Motor neuron (in vitro differentiated cells): Measurements from ENCODE around the gene S100A1. TPM values are rescaled to one million over a fixed set of nuclear protein-coding genes. Genes with fewer than 3 reads are reported as not detected.
A peak's percentile ranks its signal among the peaks of the same experiment; 100 is the strongest.

Experiments used
- ATAC-seq, 8 experiments: fragments of 200-7000 bp; cut with Tn5 transposase; replicated peaks in 6 of 8; 2 replicates each; pipeline ENCODE4 v1.8.0; 2021; ENCODE audit warnings: mild to moderate bottlenecking in 8 of 8, moderate library complexity in 8 of 8
- H3K27ac ChIP-seq, 2 donors: fragments of 250-450 bp; sonication (Bioruptor Pico); 2 replicates each; pipeline ENCODE4 v1.9.0; 2021; ENCODE audit warnings: antibody characterized with exemption in 2 of 2, mild to moderate bottlenecking in 2 of 2, moderate library complexity in 1 of 2
- H3K4me1 ChIP-seq, 2 donors: fragments of 250-450 bp; sonication (Bioruptor Pico); replicated peaks in 1 of 2; 2 replicates each; pipeline ENCODE4 v1.6.1; 2021; ENCODE audit warnings: antibody characterized with exemption in 2 of 2, mild to moderate bottlenecking in 2 of 2, moderate library complexity in 1 of 2
- H3K4me3 ChIP-seq, 5 donors: fragments of 250-450 bp; sonication (Bioruptor Pico); 2 replicates each; pipeline ENCODE4 v1.9.0; 2021; ENCODE audit warnings: antibody characterized with exemption in 5 of 5, mild to moderate bottlenecking in 5 of 5, moderate library complexity in 4 of 5
- WGBS, 10 experiments: fragments of 450-650 bp; shearing (Covaris generic); methylation state at CpG; one replicate each; pipeline ENCODE4 v1.0.0; 2022; 5-methylcytosine and 5-hydroxymethylcytosine counted together
- in situ Hi-C, 9 experiments: fragments of 400-800 bp; cut with MboI; loops; one replicate each; pipeline ENCODE4 v1.15.0; 2021; ENCODE audit warnings: low sequenced_read_pairs in 9 of 9, low pct_unique_long_range_greater_than_20kb in 2 of 9; ENCODE audit not compliant: unreplicated experiment in 9 of 9
- total RNA-seq, 8 experiments: library from RNA; unstranded; fragments of 300-600 nt; gene quantifications; 2 replicates each; pipeline versions ENCODE4 v1.2.3 to v1.2.4, GENCODE V29; 2022

S100A1 gene
- total RNA-seq, 8 experiments from 2014 or later, result 0.38 to 3.7 (median 1.5) TPM

DNA sequence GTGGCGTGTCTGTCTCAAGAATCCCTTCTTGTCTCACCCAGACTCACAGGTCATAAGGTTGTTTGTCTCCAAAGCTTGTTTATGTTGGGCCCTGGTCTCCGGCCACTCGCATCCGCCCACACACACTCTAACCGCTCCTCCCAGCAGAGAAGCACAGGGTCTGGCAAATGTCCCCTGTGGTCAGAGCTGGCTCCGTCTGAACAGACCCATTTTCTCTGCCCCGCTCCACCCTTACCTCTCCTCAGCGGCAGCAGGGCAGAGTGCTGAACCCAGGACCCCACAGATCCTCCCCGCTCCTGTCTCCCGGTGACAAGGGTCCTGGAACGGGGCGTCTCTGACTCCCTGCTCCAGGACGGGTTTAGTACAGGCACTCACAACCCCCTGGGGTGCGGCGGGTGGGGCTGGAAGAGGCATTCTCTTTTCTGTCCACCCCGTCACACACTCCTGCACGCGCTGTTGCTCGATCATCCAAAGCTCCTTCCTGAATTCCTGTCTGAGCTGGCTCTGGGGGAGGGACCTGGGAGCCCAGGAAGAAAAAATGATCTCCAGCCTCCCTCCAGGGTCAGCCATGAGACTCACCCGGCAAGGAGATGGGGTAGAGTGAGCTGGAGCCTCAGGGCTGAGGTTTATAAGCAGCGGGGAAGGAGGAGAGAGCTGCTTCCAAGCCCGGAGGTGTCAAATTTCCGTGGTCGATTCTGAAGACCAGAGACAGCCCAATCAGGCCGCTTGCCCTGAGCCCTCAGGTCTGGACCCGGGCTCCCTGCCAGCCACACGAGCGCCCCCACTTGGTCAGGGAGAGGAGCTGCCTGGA, 1.1 kb upstream of the S100A1 start, which contains the start of gene S100A13:
S100A13 (minus strand) TSS at position 602 of the 811 bp plus-strand sequence. CDS start 1,033 bp downstream, outside the sequence.
- Histone ChIP-seq H3K4me3 (peak within 1 kb of the TSS; percentile 11 to 31 (median 29)), H3K4me1 (peaks cover 19 to 26% of the 10 kb centered on the region in 2 donors), H3K27ac (peak within 1 kb of the TSS; percentile 27 to 74)
- in situ Hi-C loops, result loop anchor here in 3 of 9 experiments (25.0 kb wide), 1 partner anchor 115 kb away; no protein-coding TSS in a partner anchor
- ATAC-seq, result peak; percentile 82 to 95 (median 87)
- whole genome bisulfite sequencing, 10 experiments, result 0 to 37% (median 0%) methylated on average over 1 to 12 of the region's 28 CpGs; no CpG with 5 or more reads in 3 of the 10 experiments

DNA sequence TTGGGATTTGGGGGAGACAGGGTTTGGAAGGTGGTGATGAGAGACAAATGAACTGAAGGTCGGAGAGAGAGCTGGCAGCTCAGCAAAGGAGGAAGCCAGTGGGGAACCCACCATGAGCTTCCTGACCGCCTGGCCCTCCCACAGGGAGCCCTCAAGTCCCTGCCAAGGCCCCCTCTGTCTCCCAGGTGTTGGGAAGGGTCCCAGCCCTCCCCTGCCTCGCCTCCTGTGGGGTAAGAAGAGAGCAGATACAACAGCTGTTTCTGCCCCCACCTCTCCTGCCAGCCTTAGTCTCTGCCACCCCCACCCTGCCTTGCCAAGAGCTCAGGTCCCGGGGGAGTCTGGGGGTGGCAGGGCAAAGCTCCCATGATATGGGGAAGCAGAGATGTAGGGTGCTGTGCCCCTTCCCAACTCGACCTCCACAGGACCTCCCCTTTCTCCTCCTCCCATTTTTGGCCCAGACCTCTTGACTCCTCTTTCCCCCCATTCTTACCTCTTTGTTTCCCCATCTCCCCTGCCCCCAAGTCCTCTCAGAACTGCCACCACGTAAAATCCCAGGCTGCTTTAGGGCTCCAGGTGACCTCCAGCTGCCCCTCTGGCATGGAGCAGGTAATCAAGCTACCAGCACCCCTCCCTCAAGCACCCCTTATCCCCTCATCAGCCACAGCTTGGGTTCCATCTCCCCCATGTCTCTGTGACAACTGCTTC, 556 bp downstream of the S100A1 start:
- in situ Hi-C loops, result loop anchor here in 3 of 9 experiments (25.0 kb wide), 1 partner anchor 116 kb away; no protein-coding TSS in a partner anchor
- no peak for ATAC-seq
- no peak overlapping the region for H3K4me3 ChIP-seq
- H3K27ac ChIP-seq, result no peak overlapping the region
- H3K4me1 ChIP-seq, result peaks cover 19 to 26% of the 10 kb centered on the region in 2 donors
- WGBS, 10 experiments, result 100% methylated on average over 2 of the region's 6 CpGs; no CpG with 5 or more reads in 9 of the 10 experiments

DNA sequence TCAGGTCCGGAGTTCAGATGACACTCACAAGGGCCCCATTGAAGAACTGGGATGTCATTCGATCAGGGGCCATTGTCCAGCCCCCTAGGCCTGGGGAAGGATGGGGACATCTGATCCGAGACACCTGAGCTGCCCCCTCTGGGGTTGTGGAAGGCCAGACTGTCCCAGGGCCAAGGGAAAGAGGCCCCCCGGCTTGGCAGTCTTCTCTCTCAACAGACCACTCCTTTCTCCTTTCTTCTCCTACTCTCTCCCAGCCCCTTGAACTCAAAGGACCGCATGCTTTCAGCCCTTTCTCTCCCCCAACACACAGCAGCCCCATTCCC, 1.1 kb downstream of the S100A1 start:
- 71 to 100% (median 100%) methylated on average over 1 to 2 of the region's 5 CpGs; no CpG with 5 or more reads in 7 of the 10 experiments for WGBS, 10 experiments
- Histone ChIP-seq H3K27ac (no peak overlapping the region), H3K4me1 (peaks cover 19 to 26% of the 10 kb centered on the region in 2 donors), H3K4me3 (no peak overlapping the region)
- no peak for ATAC-seq
- in situ Hi-C loops, result loop anchor here in 3 of 9 experiments (25.0 kb wide), 1 partner anchor 117 kb away; no protein-coding TSS in a partner anchor

DNA sequence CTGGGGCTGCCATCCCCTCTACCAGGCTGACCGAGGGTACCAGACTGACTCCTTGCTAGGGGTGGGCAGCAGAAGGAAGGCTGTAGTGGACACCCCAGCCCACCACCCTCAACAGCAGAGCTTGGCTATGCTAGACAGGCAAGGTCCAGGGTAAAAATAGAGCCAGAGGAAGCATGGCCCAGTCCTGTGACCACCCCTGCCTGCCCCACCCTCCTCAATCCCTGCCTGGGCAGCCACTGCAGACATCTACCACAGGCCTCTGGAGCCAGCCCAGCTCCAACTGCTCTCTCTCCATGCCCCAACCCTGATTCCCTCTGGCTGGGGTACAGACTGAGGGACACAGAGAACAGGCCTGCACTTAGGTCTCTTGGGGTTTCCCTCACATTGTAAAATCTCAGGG, 1.7 kb downstream of the S100A1 start:
- ATAC-seq, result peak in 1 of 8 experiments; percentile 0
- WGBS, 10 experiments, result 83 to 100% methylated on average over 1 of the region's 1 CpG; no CpG with 5 or more reads in 8 of the 10 experiments
- H3K4me1 ChIP-seq, result peaks cover 20 to 27% of the 10 kb centered on the region in 2 donors
- in situ Hi-C loops, result loop anchor here in 3 of 9 experiments (25.0 kb wide), 1 partner anchor 118 kb away; no protein-coding TSS in a partner anchor
- H3K4me3 ChIP-seq, result no peak overlapping the region
- no peak overlapping the region for H3K27ac ChIP-seq

DNA sequence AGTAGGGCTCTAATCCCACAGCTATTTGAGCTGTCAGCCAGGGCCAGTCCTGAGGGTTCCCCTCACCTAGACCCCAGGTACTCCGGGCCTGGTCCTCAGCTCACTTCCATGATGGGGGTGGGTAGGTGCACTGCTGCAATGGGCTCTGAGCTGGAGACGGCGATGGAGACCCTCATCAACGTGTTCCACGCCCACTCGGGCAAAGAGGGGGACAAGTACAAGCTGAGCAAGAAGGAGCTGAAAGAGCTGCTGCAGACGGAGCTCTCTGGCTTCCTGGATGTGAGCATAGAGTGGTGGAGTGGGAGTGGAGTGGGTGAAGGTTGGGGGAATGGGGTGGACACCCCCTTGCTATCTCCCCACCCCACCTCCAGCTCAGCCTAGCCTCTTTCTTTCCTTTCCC, 2.1 kb downstream of the S100A1 start:
- in situ Hi-C loops, result loop anchor here in 3 of 9 experiments (25.0 kb wide), 1 partner anchor 118 kb away; no protein-coding TSS in a partner anchor
- WGBS, 10 experiments, result 72 to 100% (median 83%) methylated on average over 1 to 6 of the region's 7 CpGs; no CpG with 5 or more reads in 4 of the 10 experiments

DNA sequence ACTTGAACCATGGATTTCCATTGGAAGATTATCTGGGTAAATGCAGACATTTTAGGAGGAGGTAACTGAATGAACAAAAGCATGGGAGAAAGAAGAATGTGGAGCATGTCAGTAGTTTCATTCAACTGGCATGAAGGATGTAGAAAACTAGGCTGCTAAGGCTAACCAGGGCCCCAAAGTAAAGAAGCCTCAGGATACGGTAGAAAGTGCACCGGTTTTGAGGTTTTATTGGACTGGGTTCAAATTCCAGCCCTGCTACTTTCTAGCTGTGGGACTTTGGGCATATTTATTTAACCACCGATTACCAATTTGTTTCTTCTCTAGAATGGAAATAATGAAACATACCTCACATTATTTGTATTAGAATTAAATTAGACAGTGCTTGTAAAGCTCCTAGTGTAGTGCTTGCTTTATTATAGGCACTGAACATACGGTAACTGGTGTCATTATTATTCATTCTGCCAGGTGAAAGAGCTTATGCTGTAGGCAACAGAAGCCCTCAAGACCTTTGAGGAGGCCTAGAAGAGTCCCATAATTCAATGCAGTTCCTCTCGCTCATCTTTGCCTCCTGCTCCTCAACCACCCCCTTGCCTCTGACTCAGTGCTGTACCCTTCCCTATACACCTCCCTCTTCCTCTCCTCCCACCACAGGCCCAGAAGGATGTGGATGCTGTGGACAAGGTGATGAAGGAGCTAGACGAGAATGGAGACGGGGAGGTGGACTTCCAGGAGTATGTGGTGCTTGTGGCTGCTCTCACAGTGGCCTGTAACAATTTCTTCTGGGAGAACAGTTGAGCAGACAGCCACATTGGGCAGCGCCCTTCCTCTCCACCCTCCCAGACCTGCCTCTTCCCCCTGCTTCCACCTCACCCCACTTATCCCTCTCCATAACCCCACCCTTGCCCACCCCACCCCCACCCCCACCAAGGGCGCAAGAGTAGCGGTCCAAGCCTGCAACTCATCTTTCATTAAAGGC, 3.1 kb downstream of the S100A1 start:
- in situ Hi-C loops, result loop anchor here in 3 of 9 experiments (25.0 kb wide), 1 partner anchor 119 kb away; no protein-coding TSS in a partner anchor
- Histone ChIP-seq H3K4me3 (no peak overlapping the region), H3K4me1 (peaks cover 28 to 33% of the 10 kb centered on the region in 2 donors), H3K27ac (no peak overlapping the region)
- ATAC-seq, result no peak
- WGBS, 10 experiments, result 40 to 88% (median 80%) methylated on average over 1 to 7 of the region's 10 CpGs

More for the DNA sequence above, 2.1 kb downstream of the S100A1 start:
- no peak for ATAC-seq
- Histone ChIP-seq H3K27ac (no peak overlapping the region), H3K4me1 (peaks cover 24 to 31% of the 10 kb centered on the region in 2 donors), H3K4me3 (no peak overlapping the region)

DNA sequence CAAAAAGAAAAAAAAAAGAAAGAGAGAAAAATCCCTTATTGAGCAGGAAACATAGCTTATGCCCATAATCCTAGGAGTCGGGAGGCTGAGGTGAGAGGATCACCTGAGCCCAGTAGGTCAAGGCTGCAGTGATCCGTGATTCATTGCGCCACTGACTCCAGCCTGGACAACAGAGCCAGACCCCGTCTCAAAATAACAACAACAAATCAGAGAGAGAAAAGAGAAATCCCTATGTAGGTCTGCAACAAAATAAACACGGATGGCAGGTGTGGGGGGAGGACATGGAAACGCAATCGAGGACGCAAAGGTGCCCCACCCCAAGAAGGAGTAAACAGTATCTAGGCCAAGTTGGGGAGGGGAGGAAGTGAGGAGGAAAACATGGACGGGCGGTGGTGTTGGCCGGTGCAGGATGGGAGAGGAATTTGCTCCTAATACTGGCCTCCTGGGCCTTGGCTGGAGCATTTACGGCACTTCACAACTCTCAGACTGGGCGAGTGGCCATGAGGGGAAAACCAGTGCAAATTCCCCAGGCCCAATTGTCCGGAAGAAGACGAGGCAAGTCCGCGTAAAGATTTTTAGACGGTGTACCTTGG, 5.0 kb downstream of the S100A1 start:
- H3K4me1 ChIP-seq, result peaks cover 12 to 15% of the 10 kb centered on the region in 2 donors
- no peak overlapping the region for H3K27ac ChIP-seq
- 54 to 100% (median 79%) methylated on average over 3 to 18 of the region's 18 CpGs for WGBS, 10 experiments
- peak in 2 of 8 experiments; percentile 0 to 15 for ATAC-seq
- peak overlapping the region in 3 of 5 donors; percentile 99 to 100 (median 100) for H3K4me3 ChIP-seq
- in situ Hi-C loops, result loop anchor here in 3 of 9 experiments (25.0 kb wide), 1 partner anchor 121 kb away; no protein-coding TSS in a partner anchor

DNA sequence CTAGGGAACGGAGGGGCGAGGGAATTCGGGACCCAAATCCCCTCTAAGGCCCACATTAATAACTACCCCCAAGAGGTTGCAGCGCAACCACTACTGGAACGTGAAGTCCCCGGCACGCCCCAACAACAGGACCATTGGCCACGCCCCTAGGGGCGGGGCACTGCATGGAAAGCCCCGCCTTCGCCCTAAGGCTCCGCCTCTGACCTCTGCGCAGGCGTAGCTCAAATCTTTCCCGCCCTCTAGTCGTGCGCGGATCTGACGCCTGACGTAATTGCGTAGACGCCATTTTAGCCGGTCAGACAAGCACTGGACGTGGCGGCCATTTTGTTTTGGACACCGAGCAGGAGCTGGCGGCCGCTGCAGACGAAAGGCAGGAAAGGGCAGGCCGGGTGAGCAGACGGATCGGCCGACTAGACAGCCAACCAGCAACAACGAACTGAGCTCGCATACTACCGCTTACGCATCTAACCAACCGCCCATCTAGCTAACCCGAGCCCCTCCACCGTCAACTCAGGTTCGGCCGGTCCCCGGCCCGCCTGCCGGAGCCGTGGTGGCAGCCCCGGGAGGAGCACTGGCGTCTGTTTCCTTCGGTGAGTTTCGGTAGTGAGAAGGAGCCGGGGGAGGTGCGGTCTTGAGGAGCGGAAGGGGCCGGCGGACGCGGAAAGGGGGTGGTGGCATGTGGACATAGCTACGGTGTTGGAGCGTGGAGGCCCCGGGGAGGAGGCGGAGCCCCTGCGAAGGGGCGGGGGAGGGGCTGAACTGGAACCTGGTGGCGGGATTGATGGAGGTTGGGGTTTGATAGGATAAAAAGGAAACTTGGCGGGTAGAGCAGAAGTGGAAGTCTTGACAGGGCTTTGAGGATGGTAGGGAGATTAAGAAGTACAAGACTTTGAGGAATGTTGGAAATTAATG, 5.8 kb downstream of the S100A1 start, which contains the start of gene CHTOP:
CHTOP (plus strand) TSS at position 313 of the 912 bp plus-strand sequence. CDS start 2,523 bp downstream, outside the sequence.
- WGBS, 10 experiments, result 0 to 10% (median 3%) methylated on average over 4 to 22 of the region's 65 CpGs; no CpG with 5 or more reads in 3 of the 10 experiments
- H3K27ac ChIP-seq, result peak within 1 kb of the TSS; percentile 100
- peak; percentile 89 to 96 (median 94) for ATAC-seq
- H3K4me1 ChIP-seq, result peaks cover 12 to 15% of the 10 kb centered on the region in 2 donors
- in situ Hi-C loops, result loop anchor here in 3 of 9 experiments (25.0 kb wide), 1 partner anchor 122 kb away; no protein-coding TSS in a partner anchor
- H3K4me3 ChIP-seq, result peak within 1 kb of the TSS; percentile 84 to 100 (median 99)

DNA sequence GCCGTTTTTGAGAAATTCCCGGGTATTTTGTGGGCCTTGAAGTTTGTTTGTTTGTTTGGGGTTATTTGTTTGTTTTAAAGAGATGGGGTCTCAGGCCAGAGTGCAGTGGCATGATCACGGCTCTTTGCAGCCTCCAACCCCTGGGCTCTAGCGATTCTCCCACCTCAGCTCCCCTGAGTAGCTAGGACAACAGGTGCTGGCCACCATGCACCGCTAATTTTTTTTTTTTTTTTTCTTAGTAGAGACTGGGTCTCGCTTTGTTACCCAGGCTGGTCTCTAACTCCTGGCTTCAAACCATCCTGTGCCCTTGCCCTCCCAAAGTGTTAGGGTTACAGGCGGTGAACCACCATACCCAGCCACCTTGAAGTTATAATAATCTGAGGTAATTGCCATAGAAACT, 7.6 kb downstream of the S100A1 start:
- in situ Hi-C loops, result loop anchor here in 3 of 9 experiments (25.0 kb wide), 1 partner anchor 124 kb away; no protein-coding TSS in a partner anchor
- H3K4me1 ChIP-seq, result peaks cover 11 to 12% of the 10 kb centered on the region in 2 donors
- no peak overlapping the region for H3K27ac ChIP-seq
- 67 to 100% (median 91%) methylated on average over 1 to 7 of the region's 7 CpGs; no CpG with 5 or more reads in 2 of the 10 experiments for WGBS, 10 experiments
- ATAC-seq, result no peak
- H3K4me3 ChIP-seq, result peak overlapping the region in 4 of 5 donors; percentile 84 to 100 (median 100)

DNA sequence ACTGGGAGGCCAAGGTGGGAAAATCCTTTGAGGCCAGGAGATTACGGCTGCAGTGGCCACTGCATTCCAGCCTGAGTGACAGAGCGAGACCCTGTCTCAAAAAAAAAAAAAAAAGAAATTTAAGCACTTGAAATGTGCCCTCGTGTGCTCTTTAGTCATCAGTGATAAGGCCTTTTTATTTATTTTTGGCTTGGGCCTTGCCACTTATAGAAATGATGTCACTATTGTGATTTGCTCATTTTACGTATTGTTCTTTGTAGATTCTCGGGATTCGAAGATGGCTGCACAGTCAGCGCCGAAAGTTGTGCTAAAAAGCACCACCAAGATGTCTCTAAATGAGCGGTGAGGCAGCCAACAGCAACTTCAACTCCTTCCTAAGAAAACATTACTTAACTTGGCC, 8.1 kb downstream of the S100A1 start:
- Histone ChIP-seq H3K4me1 (peaks cover 11 to 12% of the 10 kb centered on the region in 2 donors), H3K27ac (no peak overlapping the region), H3K4me3 (no peak overlapping the region)
- in situ Hi-C loops, result loop anchor here in 3 of 9 experiments (25.0 kb wide), 1 partner anchor 124 kb away; no protein-coding TSS in a partner anchor
- no peak for ATAC-seq
- 91 to 100% (median 96%) methylated on average over 6 to 9 of the region's 9 CpGs; no CpG with 5 or more reads in 2 of the 10 experiments for WGBS, 10 experiments
